G401 (cell line): ENCODE results near the gene ILF3. TPM values are rescaled to one million over a fixed set of nuclear protein-coding genes. Genes with fewer than 3 reads are reported as not detected.
A peak's percentile ranks its signal among the peaks of the same experiment; 100 is the strongest.

ENCODE experiments used
- DNase-seq: peaks from one replicate; pipeline ENCODE4 v3.0.0-alpha.2; 2015; ENCODE audit warnings: low spot score
- in situ Hi-C: cut with HindIII; loops from 2 replicates; pipeline ENCODE4 v1.10.0; 2016; ENCODE audit warnings: low sequenced_read_pairs, mixed read lengths
- total RNA-seq: library from RNA; depleted of rRNA; stranded (reverse); fragments of >200 nt; shearing (Covaris generic); gene quantifications from 2 replicates; pipeline ENCODE4 v1.2.3, GENCODE V29; 2014

The ILF3 gene
- total RNA-seq, 1 experiment from 2014 or later, result 464 TPM

DNA sequence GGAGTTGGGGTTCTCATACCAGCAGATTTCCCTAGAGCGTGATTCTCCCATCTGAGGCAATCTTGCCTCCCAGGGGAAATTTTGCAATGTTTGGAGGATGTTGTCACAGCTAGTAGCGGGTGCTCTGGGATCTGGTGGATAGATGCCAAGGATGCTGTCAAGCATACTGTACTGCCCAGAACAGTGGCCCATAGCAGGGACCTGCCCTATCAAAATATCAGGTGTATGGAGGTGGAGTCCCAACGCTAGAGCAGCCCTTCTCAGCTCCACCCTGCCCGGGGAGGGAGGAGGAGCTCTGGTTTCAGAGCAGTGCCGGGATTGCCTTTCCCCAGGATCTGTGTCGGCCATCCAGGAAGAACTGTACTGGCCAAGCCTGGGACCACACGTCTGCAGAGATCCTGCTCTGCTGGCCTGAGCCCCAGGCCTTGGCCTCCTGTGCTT lies 36.2 kb downstream of the ILF3 start:
- DNase-seq, result peak; percentile 45
- in situ Hi-C loops, result no loop called here

DNA sequence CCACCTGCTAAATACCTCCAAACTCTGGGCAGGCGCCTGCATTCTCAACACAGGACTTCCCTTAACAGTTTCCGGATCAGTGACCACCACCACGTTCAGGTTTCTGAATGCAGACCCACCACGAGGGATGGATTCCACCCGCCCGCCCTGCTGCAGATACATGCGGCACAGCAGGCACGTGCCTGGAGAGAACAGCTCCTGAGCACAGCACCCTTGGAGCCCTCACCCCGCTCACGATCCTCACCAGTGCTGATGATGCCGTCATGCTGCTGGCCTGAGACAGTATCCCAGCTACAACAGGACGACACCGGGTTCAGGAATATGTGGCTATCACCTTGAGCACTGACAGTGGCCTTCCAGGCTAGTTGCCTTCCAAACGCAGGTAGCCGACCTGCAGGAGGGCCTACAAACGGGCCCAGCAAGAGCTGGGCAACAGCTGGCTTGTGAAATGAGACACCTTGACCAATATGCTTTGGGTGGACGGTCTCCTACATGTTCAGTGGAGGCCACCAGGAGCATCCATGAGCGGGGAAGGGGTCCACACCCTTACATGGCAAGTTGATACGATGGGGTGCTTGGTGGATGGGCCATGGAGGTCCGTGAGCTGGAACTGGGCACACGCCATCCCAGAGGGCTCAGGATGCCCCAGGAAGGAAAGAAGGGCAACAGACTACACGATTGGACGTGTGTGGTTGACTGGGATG lies 37.2 kb downstream of the ILF3 start:
- in situ Hi-C loops, result no loop called here
- DNase-seq, result no peak

DNA sequence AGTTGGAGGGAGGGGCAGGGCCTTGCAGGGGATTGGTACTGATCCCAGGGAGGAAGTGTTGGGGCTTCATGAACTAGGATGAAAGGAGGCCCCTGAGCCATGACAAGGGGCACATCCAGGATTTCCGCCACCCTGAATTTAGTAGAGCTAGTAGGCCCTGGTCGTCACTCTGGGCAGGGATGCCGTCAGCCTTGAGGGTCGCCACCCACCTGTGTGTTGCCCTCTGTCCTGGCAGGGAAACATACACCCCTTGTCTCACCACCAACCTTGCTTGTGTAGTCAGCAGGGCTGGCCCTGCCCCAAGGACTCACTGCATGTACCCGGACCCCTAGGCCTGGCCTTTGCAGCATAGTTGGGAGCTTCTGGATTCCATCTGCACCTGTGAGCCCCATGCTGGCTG lies 37.7 kb downstream of the ILF3 start:
- no peak for DNase-seq
- in situ Hi-C loops, result no loop called here

DNA sequence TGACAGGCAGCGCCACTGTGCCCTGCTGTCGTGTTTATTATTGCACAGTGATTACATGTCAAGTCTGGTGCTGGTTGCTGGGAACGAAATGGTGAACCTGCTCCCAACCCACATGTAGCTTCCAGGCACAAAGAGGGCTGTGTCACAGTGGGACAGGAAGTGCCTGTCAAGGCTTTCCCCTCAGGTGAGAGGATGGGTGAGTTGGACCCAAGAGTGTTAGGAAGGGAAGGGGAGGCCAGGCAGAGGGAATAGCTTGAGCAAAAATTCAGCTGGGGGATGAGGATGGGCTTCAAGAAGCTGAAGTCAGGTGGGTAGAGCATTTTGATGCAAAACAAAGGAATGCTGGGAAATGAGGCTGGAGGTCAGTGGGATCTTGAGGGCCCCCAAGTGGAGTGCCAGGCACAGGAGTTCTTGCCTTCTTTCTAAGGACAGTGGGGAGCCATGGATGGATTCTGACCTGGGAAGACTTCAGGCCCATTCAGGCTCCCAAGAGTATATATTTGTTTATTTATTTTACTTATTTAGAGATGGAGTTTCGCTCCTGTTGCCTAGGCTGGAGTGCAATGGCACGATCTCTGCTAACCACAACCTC lies 38.6 kb downstream of the ILF3 start:
- DNase-seq, result no peak
- in situ Hi-C loops, result no loop called here

DNA sequence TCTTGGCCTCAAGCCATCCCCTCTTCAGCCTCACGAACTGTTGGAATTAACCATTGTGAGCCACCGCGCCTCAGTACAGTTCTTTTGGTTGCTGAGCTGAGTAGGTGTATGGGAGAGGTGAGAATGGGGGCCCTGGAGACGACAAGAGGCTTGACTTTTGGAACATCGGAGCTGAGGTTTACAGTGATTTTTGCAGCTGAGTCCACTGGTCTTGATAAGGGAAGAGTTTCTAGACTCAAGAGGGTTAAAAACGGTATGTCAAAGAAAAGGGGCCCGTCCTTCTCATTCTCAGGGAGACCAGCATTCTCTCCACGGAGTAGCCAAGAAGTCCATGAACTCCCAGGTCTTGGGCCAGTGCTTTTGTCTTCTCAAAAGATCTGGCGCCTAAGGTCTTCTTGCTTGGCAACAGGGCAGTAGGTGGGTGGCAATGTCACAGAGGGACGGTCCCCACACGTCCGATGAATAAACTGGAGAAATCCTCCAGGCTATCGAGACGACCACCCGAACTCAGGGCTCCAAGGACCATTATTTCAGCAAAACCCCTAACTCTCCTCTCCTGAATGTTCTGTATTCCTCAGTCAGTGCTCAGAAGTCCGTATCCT lies 40.7 kb downstream of the ILF3 start:
- DNase-seq, result peak; percentile 30
- in situ Hi-C loops, result no loop called here

DNA sequence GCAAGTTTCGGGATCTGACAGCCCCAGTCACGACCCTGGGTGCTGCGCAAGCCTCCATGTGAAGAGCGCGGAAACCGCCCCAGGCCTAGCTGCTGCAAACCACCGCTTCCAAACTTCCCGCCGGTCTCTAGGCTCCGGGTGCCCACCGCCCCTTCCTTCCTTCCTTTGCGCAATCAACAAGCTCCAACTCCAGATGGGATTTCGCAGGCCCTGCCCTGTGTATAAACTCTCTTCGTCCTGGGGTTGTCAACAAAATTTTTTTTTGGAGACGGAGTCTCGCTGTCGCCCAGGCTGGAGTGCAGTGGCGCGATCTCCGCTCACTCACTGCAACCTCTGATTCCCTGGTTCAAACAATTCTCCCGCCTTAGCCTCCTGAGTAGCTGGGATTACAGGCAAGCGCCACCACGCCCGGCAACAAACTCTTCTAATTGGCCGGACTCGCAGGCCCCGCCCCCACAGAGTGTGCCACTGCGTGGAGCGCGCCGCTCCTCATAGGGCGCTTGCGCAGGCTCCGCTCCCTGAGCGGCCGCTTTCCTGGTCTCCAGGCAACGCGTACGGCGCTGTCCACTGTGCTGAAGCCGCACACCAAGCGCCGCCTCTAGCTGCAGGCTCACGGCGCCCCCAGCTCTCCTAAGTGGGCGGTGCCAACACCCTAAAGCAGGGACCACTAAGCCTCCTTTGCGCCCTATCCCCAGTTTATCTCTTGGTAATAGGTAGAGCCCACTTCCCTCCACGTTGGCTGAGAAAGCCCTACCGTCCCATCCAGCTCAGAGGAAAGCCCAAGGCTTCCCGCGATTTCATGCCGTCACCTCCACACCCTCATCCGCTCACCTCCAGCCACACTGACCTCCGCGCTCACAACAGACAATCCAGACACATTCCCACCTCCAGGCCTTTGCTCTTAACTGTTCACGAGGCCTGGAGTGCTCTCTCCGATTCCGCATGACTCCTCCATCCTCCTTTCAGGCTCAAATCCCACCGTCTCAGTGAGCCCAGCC lies 41.6 kb downstream of the ILF3 start:
- DNase-seq, result peak; percentile 96
- in situ Hi-C loops, result no loop called here

DNA sequence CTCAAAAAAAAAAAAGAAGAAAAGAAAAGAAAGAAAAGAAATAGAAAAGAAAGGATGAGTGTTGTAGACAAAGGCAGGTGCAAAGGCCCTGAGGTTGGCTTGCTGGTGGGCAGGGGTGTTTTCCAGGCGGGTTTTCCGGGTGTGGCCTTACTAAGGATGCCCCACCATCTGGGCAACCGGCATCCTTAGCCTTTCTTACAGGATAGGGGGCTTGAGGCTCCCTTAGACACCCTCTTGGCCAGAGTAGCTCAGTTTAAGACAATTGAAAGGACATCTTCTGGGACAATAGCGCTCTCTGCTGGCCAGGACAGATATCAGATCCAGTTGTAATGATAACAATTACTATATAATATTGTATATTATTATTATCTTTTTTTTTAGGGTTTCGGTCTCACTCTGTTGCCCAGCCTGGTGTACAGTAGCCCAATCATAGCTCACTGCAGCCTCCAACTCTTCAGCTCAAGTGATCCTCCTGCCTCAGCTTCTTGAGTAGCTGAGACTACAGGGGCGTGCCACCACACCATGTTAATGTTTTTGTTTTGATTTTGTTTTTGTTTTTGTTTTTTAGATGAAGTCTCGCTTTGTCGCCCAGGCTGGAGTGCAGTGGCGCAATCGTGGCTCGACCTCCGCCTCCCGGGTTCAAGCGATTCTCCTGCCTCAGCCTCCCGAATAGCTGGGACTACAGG lies 45.6 kb downstream of the ILF3 start:
- in situ Hi-C loops, result no loop called here
- DNase-seq, result peak; percentile 67

DNA sequence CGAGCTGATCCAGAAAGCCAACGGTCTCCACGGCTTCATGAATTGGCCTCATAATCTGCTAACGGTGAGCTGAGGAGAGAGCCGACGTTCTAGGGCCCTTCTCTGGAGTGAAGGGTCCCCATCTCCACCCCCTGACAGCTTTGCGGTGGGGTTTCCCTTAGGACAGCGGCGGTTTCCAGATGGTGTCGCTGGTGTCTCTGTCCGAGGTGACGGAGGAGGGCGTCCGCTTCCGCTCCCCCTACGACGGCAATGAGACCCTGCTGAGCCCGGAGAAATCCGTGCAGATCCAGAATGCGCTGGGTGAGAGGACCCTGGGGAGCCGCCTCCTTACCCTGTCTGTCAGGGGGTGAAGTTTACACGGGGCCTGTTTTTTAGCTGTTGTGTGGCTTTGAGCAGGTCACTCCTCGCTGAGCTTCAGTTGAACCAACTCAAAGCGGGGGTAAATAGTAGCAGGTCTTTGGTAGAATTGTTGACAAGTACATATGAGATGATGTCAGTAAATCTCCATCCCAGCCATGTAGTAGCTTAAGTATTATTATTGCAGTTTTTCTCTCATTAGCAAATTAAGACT lies 47.9 kb downstream of the ILF3 start:
- DNase-seq, result no peak
- in situ Hi-C loops, result no loop called here

DNA sequence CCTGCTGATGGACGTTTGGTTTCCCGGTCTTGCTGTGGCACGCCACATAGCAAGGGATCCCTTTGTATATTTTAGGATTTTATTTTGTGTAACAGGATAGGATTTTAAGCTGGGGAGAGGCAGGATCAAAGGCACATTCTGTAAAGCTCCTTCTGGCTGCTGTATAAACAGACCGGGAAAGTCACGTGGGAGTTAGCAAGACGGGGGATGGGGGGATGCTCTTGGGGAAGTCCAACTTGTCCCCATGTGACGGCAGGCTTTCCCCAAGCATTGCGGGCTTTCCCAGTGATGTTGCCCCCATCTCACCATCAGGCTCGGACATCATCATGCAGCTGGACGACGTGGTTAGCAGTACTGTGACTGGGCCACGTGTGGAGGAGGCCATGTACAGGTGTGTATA lies 52.8 kb downstream of the ILF3 start:
- DNase-seq, result no peak
- in situ Hi-C loops, result no loop called here

DNA sequence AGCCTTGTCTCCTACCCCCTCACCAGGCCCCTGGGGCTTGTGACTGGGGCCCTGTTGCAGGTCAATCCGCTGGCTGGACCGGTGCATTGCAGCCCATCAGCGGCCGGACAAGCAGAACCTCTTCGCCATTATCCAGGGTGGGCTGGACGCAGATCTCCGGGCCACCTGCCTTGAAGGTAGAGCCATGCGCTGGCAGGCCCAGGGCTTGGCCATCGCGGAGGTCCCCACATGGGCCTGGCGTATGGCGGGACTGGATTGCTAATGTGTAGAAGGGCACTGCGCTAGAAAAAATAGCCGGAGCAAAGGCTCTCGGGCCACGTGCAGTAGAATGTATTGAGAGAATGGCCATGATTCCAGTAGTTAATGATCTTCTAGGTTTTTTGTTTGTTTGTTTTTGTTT lies 53.3 kb downstream of the ILF3 start:
- in situ Hi-C loops, result no loop called here
- no peak for DNase-seq

DNA sequence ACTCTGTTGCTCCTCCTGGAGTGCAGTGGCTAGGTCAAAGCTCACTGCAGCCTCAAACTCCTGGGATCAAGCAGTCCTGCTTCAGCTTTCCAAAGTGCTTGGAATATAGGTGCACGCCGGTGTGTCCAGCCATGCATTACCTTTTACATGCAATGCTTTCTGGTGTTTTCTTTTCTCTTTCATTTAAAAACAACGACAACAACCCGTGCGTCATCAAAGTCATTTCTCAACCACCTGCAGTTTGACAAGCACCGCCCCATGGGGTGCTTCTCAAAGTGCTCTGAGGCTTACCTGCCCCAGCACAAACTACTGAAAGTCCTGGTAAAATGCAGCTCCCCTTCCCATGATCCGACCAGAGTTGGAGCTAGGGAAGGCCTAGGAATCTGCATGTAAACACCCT lies 54.1 kb downstream of the ILF3 start:
- DNase-seq, result no peak
- in situ Hi-C loops, result no loop called here

DNA sequence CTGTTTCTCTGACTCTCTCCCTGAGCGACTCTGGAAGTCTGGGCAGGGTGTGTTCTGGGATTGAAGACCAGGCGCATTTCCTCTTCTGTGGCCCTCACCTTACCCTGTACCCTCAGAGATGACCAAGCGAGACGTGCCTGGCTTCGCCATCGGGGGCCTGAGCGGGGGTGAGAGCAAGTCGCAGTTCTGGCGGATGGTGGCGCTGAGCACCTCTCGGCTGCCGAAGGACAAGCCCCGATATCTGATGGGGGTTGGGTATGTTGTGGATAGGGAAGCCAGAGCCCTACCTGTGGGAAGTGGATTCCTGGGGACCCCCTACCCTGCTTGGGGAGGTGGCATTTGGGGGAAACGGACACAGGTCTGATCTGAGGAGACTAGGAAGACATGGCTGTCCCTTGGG lies 57.9 kb downstream of the ILF3 start:
- DNase-seq, result no peak
- in situ Hi-C loops, result no loop called here

DNA sequence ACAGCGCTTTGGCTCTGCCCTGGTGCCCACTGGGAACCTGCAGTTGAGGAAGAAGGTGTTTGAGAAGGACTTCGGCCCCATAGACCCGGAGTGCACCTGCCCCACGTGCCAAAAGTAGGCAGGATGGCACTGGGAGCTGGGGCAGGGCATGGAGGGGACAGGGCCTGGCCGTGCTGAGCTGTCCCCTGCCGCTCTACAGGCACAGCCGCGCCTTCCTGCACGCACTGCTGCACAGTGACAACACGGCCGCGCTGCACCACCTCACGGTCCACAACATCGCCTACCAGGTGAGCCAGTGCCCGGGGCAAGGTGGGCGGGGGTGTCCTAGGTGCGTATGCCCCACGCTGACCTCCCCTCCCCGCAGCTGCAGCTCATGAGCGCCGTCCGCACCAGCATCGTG lies 58.6 kb downstream of the ILF3 start:
- in situ Hi-C loops, result no loop called here
- no peak for DNase-seq

DNA sequence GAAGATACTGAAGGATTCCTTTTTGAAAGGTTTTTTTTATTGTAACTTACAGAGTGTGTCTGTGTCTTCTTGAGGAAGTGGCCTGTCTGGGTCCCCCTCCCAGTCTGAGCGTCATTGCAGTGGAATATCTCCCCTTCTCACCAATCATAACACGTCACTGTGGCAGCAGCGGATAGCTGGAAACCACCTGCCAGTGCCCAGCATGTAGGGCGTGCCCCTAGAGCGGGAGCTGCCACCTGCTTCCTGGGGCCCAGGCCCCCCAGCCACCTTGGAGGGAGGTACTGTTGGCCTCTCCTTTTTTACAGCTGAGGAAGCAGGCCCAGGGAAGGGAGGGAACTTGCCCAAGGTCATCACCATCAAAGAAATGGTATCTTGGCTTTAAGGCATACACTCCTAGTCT lies 59.2 kb downstream of the ILF3 start:
- no peak for DNase-seq
- in situ Hi-C loops, result no loop called here

DNA sequence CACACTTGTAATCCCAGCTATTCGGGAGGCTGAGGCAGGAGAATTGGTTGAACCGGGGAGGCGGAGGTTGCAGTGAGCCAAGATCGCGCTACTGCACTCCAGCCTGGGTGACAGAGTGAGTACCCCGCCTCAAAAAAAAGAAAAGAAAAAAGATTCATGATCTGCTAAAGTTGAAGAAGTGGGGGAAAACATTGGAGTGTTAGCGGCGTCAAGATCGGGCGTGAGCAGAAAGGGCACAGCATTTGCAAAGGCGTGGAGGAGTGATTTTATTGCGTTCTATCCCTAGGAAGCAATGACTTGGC lies 62.9 kb downstream of the ILF3 start:
- in situ Hi-C loops, result no loop called here
- no peak for DNase-seq

DNA sequence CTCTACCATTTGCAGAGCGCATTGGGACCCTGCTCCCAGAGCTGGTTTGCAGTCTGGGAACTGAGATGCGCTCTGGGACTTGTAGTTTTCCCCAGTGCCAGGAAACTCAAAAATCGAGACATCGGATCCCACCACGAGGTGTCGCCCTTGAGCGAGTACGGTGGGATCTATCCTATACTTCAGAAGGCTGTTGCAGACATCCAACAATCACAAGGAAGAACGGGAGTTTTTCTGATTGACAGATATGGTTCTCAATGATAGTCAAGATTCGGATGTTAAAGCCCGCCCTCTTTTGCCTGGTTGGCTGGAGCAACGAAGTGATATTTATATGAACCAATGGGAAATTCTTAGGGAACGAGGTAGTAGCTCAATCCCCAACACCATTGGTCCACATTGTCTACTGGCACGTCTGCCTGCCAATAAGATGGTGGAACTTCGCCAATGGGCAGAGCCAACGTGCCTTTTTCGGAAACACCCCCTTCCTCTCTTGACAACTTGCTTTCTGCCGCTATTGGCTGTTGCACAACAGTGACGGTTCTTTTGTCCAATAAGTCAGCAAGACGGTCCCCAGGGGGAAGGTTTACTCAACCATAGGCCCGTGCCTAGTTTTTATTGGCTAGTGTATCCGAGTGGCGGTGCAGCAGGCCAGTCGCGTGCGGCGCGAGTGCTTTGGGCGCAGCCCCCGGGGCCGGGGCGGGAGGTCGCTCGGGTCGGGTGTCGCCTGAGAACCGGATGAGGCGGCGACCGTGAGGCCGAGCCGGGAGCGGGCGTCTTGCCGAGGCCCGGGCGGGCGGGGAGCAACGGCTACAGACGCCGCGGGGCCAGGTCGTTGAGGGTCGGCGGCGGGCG lies 63.4 kb downstream of the ILF3 start, which contains the start of gene DNM2:
DNM2 (plus strand) TSS at position 724 of the 849 bp plus-strand sequence. CDS start 164 bp downstream, outside the sequence.
- DNase-seq, result peak; percentile 100
- in situ Hi-C loops, result no loop called here

DNA sequence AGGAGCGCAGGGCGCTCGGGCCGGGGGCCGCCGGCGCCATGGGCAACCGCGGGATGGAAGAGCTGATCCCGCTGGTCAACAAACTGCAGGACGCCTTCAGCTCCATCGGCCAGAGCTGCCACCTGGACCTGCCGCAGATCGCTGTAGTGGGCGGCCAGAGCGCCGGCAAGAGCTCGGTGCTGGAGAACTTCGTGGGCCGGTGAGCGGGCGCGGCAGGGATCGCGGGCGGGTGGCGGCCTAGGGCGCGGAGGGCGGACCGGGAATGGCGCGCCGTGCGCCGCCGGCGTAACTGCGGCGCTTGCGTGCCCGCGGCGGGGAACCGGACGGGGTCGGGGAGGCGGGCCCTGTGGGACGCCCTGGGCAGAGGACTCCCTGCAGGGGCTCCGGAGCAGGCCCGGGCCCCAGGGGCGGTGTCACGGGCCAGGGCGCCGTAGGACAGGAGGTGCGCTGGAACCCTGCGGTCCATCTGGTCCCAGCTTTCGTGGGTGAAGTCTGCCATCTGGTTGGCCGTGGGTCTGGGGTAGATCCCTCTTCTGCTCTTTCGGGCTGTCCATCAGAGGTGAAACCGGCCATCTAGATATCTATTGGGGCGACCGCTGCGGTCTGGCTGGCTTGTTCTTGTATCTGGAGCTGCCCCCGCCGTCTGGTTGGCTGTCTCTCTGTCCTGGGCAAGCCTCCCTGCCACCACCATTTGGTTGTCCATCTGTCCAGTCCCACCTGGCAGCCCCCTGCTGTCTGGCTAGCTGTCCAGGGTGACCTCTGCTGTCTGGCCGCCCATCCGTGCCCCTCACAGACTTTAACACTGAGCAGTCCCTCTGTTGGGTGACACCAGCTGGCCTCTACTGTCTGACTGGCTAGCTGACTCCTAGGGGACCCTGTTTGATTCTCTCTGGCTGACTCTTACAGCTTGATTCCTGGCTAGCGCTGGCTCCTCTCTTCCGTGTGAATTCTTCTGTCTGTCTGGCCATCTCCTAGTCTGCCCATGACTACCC lies 64.4 kb downstream of the ILF3 start:
- in situ Hi-C loops, result no loop called here
- peak; percentile 83 for DNase-seq
